ENCODE data around the gene MED26. TPM values are rescaled to one million over a fixed set of nuclear protein-coding genes. Genes with fewer than 3 reads are reported as not detected.
"Not testable (repeated sequence)": the region's sequence is repeated elsewhere in the genome, so short reads cannot be mapped to it uniquely, and the experiment has no call there.

The MED26 gene
- total RNA-seq, 2 experiments from 2014 or later = 16.0 to 21.3 TPM

- Mint-ChIP-seq H3K4me3 (peak overlapping the region; percentile 42), H3K4me1 (peaks cover 72% of the 10 kb centered on the region), H3K27me3 (no peaks in the 10 kb centered on the region), H3K27ac (peak overlapping the region; percentile 21), H3K9me3 (ENCODE audit: low read depth) (no peaks in the 10 kb centered on the region), H3K36me3 (peaks cover 39% of the 10 kb centered on the region)
- DNase-seq = no peak
- CTCF ChIA-PET = no interaction called here
- no peak for ATAC-seq
Measured at GRCh38 chr19:16569609-16570320, 58.2 kb downstream of the MED26 start.

- ATAC-seq (no peak), DNase-seq (no peak)
- Mint-ChIP-seq H3K27me3 (no peaks in the 10 kb centered on the region), H3K27ac (peak overlapping the region; percentile 94), H3K36me3 (peaks cover 55% of the 10 kb centered on the region), H3K9me3 (ENCODE audit: low read depth) (no peaks in the 10 kb centered on the region), H3K4me3 (no peak overlapping the region), H3K4me1 (peaks cover 60% of the 10 kb centered on the region)
- CTCF ChIA-PET = interaction anchor here (0.7 to 2.1 kb wide), 6 partner anchors 9 to 25 kb away, joined by 3 to 7 read pairs (median 4); no protein-coding TSS in a partner anchor
Measured at GRCh38 chr19:16566702-16567101, 61.3 kb downstream of the MED26 start.

- peaks cover 60% of the 10 kb centered on the region for H3K36me3 Mint-ChIP-seq
- H3K4me3 Mint-ChIP-seq = peak overlapping the region; percentile 37
- ATAC-seq (peak; percentile 99), DNase-seq (peak; percentile 93)
- H3K27ac Mint-ChIP-seq = peak overlapping the region; percentile 94
- H3K4me1 Mint-ChIP-seq = peaks cover 57% of the 10 kb centered on the region
- no peaks in the 10 kb centered on the region for H3K27me3 Mint-ChIP-seq
- CTCF ChIA-PET = interaction anchor here (0.7 to 2.1 kb wide), 5 partner anchors 8 to 21 kb away, joined by 3 to 7 read pairs (median 3); no protein-coding TSS in a partner anchor
- H3K9me3 Mint-ChIP-seq (ENCODE audit: low read depth) = no peaks in the 10 kb centered on the region
Measured at GRCh38 chr19:16566161-16566560, 61.8 kb downstream of the MED26 start.

DNA sequence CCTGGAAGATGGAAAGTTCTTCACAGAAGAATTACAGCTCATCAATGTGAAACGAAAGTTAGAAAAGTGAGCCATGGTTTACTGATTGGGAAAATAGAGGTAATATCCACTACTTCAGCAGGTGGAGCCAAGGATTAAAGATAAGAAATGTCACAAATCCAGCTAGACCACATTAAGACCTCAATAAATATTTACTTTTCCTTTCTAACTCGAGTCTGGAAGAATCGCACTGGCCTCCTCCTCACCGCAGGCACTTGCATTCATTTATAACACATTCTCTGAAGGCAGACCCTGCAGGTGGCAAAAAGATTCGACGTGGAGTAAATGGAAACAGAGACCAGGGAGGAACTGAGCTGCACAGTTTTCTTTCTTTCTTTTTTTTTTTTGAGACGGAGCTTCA is 63.2 kb downstream of the MED26 start:
- no peaks in the 10 kb centered on the region for H3K27me3 Mint-ChIP-seq
- CTCF ChIA-PET = no interaction called here
- DNase-seq (no peak), ATAC-seq (no peak)
- H3K9me3 Mint-ChIP-seq (ENCODE audit: low read depth) = no peaks in the 10 kb centered on the region
- H3K36me3 Mint-ChIP-seq = peaks cover 58% of the 10 kb centered on the region
- peaks cover 49% of the 10 kb centered on the region for H3K4me1 Mint-ChIP-seq
- H3K4me3 Mint-ChIP-seq = no peak overlapping the region
- peak overlapping the region; percentile 36 for H3K27ac Mint-ChIP-seq

- H3K27ac Mint-ChIP-seq = peak overlapping the region; percentile 61
- no peak for DNase-seq
- peaks cover 35% of the 10 kb centered on the region for H3K4me1 Mint-ChIP-seq
- no peak overlapping the region for H3K4me3 Mint-ChIP-seq
- CTCF ChIA-PET = interaction anchor here (2.4 kb wide), 1 partner anchor 11 kb away, joined by 11 read pairs; no protein-coding TSS in a partner anchor
- H3K27me3 Mint-ChIP-seq = no peaks in the 10 kb centered on the region
- H3K9me3 Mint-ChIP-seq (ENCODE audit: low read depth) = no peaks in the 10 kb centered on the region
- no peak for ATAC-seq
- peaks cover 58% of the 10 kb centered on the region for H3K36me3 Mint-ChIP-seq
Measured at GRCh38 chr19:16562608-16563025, 65.4 kb downstream of the MED26 start.

GRCh38 chr19:16561382-16561781 is 66.6 kb downstream of the MED26 start:
- Mint-ChIP-seq H3K4me3 (no peak overlapping the region), H3K4me1 (peaks cover 28% of the 10 kb centered on the region), H3K9me3 (ENCODE audit: low read depth) (no peaks in the 10 kb centered on the region), H3K36me3 (peaks cover 55% of the 10 kb centered on the region), H3K27ac (peak overlapping the region; percentile 43), H3K27me3 (no peaks in the 10 kb centered on the region)
- no peak for ATAC-seq
- no peak for DNase-seq
- CTCF ChIA-PET = interaction anchor here (2.4 kb wide), 1 partner anchor 12 kb away, joined by 11 read pairs; no protein-coding TSS in a partner anchor

DNA sequence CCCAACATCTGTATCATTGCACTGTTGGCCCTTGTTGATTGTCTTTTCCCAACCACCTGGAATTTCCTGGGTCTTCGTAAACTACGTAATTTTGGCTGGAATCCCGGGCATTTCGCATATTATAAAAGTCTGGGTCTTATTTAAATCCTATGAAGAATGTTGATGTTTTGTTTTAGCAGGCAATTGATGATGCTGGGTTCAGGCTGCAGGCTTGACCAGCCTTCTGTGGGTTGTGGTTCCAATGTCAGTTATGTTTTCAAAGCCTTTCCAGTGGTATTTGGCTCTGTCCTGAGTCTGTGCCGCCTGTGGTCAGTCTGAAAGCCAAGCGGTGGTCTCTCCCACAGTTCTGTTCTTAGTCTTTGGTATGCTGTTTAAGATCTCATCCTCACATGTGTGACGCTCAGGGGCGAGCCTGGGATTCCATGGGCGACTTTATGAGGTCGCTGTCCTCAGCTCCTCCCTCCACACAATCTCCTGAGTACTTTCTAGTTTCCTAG is 68.2 kb downstream of the MED26 start:
- CTCF ChIA-PET = no interaction called here
- no peak for DNase-seq
- no peak overlapping the region for H3K4me3 Mint-ChIP-seq
- H3K4me1 Mint-ChIP-seq = peaks cover 20% of the 10 kb centered on the region
- H3K36me3 Mint-ChIP-seq = peaks cover 47% of the 10 kb centered on the region
- no peaks in the 10 kb centered on the region for H3K9me3 Mint-ChIP-seq (ENCODE audit: low read depth)
- no peak overlapping the region for H3K27ac Mint-ChIP-seq
- H3K27me3 Mint-ChIP-seq = no peaks in the 10 kb centered on the region
- ATAC-seq = no peak

- Mint-ChIP-seq H3K27me3 (no peaks in the 10 kb centered on the region), H3K9me3 (ENCODE audit: low read depth) (no peaks in the 10 kb centered on the region), H3K4me3 (no peak overlapping the region), H3K4me1 (peaks cover 18% of the 10 kb centered on the region), H3K36me3 (peaks cover 34% of the 10 kb centered on the region), H3K27ac (peak overlapping the region; percentile 24)
- ATAC-seq = no peak
- CTCF ChIA-PET = no interaction called here
- no peak for DNase-seq
Measured at GRCh38 chr19:16554776-16555175, 73.2 kb downstream of the MED26 start.

GRCh38 chr19:16551902-16552301 is 76.1 kb downstream of the MED26 start:
- CTCF ChIA-PET = interaction anchor here (1.1 kb wide), 1 partner anchor 14 kb away, joined by 3 read pairs; no protein-coding TSS in a partner anchor
- H3K27me3 Mint-ChIP-seq; H3K4me3 Mint-ChIP-seq; DNase-seq; H3K9me3 Mint-ChIP-seq (ENCODE audit: low read depth); ATAC-seq; H3K27ac Mint-ChIP-seq: not testable (repeated sequence)
- H3K36me3 Mint-ChIP-seq = peaks cover 23% of the 10 kb centered on the region
- H3K4me1 Mint-ChIP-seq = peaks cover 35% of the 10 kb centered on the region

DNA sequence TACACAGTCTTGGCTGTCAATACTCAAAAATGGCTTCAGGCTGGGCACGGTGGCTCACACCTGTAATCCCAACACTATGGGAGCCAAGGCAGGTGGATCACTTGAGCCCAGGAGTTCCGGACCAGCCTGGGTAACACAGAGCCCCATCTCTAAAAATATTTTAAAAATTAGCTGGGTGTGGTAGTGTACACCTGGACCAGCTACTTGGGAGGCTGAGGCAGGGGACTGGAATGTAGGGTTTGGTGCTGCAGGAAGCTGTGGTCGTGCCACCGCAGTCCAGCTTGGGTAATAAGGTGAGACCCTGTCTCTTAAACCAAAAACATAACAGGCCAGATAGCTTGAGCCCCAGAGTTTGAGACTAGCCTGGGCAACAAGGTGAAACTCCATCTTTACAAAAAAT is 79.0 kb downstream of the MED26 start:
- H3K4me3 Mint-ChIP-seq = no peak overlapping the region
- peak overlapping the region; percentile 43 for H3K27ac Mint-ChIP-seq
- H3K9me3 Mint-ChIP-seq (ENCODE audit: low read depth) = no peaks in the 10 kb centered on the region
- peaks cover 45% of the 10 kb centered on the region for H3K4me1 Mint-ChIP-seq
- H3K36me3 Mint-ChIP-seq = peaks cover 23% of the 10 kb centered on the region
- no peaks in the 10 kb centered on the region for H3K27me3 Mint-ChIP-seq
- DNase-seq (no peak), ATAC-seq (no peak)
- CTCF ChIA-PET = interaction anchor here (1.7 kb wide), 1 partner anchor 64 kb away, joined by 3 read pairs; no protein-coding TSS in a partner anchor

DNA sequence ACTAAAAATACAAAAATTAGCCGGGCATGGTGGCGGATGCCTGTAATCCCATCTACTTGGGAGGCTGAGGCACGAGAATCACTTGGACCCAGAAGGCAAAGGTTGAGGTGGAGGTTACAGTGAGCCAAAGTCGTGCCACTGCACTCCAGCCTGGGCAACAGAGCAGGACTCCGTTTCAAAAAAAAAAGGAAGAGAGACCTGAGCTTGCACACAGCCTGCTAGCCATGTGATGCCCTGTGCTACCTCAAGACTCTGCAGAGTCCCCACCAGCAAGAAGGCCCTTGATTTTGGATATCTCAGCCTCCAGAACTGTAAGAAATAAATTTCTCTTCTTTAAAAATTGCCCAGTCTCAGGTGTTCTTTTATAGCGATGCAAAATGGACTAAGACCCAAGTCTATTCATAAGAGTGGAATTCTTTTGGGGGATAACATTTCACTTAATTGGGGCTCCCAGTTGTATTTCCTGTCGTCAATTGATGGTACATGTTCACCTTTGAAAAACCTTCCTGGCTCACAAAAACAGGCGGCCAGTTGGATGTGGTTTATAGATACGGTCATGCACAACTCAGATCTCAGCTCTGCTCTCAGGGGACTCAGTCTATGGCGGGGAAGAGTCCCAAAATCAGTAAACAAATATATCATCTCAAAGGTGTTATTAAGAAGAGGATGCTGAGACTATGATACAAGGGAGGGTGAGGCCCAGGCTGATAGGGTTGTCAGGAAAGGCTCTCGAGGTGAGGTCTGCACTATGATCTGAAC is 83.4 kb downstream of the MED26 start:
- peaks cover 53% of the 10 kb centered on the region for H3K4me1 Mint-ChIP-seq
- DNase-seq (no peak), ATAC-seq (no peak)
- H3K9me3 Mint-ChIP-seq (ENCODE audit: low read depth) = no peaks in the 10 kb centered on the region
- H3K27me3 Mint-ChIP-seq = no peaks in the 10 kb centered on the region
- CTCF ChIA-PET = no interaction called here
- peaks cover 17% of the 10 kb centered on the region for H3K36me3 Mint-ChIP-seq
- H3K4me3 Mint-ChIP-seq = peak overlapping the region; percentile 20
- H3K27ac Mint-ChIP-seq = peak overlapping the region; percentile 63

GRCh38 chr19:16543734-16544133 is 84.3 kb downstream of the MED26 start:
- not testable (repeated sequence) for ATAC-seq; H3K9me3 Mint-ChIP-seq (ENCODE audit: low read depth); H3K27me3 Mint-ChIP-seq; DNase-seq
- CTCF ChIA-PET = interaction anchor here (1.0 to 1.4 kb wide), 2 partner anchors 84 to 102 kb away, joined by 4 to 5 read pairs; partner anchors contain the start of gene MED26
- peak overlapping the region; percentile 90 for H3K27ac Mint-ChIP-seq
- H3K4me3 Mint-ChIP-seq = peak overlapping the region; percentile 81
- peaks cover 24% of the 10 kb centered on the region for H3K36me3 Mint-ChIP-seq
- H3K4me1 Mint-ChIP-seq = peaks cover 53% of the 10 kb centered on the region

DNA sequence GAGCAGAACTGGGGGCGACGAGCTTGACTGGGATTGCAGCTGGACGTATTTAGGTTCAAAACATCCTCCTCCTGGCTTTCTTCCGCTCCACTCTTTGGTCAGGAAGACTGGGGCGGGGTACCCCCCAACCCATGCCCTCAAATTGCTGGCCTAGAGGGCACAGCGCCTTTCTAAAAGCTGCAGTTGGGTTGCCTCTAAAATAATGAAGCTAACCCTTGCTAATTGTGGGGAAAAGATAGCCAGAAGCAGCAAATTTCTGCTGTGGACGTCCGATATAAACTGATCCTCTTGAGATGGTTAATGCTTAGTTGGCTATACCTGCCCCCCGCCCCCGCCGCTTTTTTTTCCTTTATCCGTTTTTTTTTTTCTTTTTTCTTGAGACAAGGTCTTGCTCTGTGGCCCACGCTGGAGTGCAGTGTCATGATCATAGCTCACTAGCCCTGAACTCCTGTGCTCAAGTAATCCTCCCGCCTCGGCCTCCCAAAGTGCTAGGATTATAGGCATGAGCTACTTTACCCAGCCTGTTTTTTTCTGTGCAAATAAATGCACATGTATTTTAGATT is 85.0 kb downstream of the MED26 start:
- Mint-ChIP-seq H3K9me3 (ENCODE audit: low read depth) (no peaks in the 10 kb centered on the region), H3K27me3 (no peaks in the 10 kb centered on the region), H3K36me3 (peaks cover 30% of the 10 kb centered on the region), H3K27ac (peak overlapping the region; percentile 90), H3K4me3 (peak overlapping the region; percentile 81), H3K4me1 (peaks cover 53% of the 10 kb centered on the region)
- CTCF ChIA-PET = interaction anchor here (0.8 to 1.4 kb wide), 4 partner anchors 85 to 119 kb away, joined by 3 to 5 read pairs (median 4); partner anchors contain the start of genes MED26 and SMIM7
- ATAC-seq (no peak), DNase-seq (no peak)
